ENCODE data around the gene ANGEL1. TPM values are rescaled to one million over a fixed set of nuclear protein-coding genes. Genes with fewer than 3 reads are reported as not detected.

The ANGEL1 gene
- total and polyA plus RNA-seq, 2 of the 13 experiments (the other 11 are each of a cell fraction or from before 2014, with no cell fraction given) = 14.3 to 20.1 TPM

GRCh38 chr14:76832503-76832988 is 19.9 kb upstream of the ANGEL1 start (continued):
- TF ChIP-seq, protein P1, sequence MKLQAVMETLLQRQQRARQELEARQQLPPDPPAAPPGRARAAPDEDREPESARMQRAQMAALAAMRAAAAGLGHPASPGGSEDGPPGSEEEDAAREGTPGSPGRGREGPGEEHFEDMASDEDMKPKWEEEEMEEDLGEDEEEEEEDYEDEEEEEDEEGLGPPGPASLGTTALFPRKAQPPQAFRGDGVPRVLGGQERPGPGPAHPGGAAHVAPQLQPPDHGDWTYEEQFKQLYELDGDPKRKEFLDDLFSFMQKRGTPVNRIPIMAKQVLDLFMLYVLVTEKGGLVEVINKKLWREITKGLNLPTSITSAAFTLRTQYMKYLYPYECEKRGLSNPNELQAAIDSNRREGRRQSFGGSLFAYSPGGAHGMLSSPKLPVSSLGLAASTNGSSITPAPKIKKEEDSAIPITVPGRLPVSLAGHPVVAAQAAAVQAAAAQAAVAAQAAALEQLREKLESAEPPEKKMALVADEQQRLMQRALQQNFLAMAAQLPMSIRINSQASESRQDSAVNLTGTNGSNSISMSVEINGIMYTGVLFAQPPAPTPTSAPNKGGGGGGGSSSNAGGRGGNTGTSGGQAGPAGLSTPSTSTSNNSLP (IDR thresholded peaks at IDR 0.05; ENCODE audit: low read depth, low read length) = 0 out of 2 replicates have a peak, but pooled peaks have one; percentile 33
- TF ChIP-seq FOXK2 (IDR thresholded peaks at IDR 0.05) (peak; percentile 20; the same call in 1 of the 2 replicates), SMARCC2 (IDR thresholded peaks at IDR 0.05) (no peak), ISL2 (CRISPR knock-in tag; IDR thresholded peaks at IDR 0.05) (peak; percentile 67), ELF1 (CRISPR knock-in tag; IDR thresholded peaks at IDR 0.05) (no peak), ARNT2 (CRISPR knock-in tag; IDR thresholded peaks at IDR 0.05; ENCODE audit: low read depth) (0 out of 2 replicates have a peak, but pooled peaks have one; percentile 27), ZNF670 (CRISPR knock-in tag; IDR thresholded peaks at IDR 0.05; ENCODE audit: borderline replicate concordance) (0 out of 2 replicates have a peak, but pooled peaks have one; percentile 54), ZNF572 (CRISPR knock-in tag; IDR thresholded peaks at IDR 0.05) (no peak), ARID4A (CRISPR knock-in tag; IDR thresholded peaks at IDR 0.05; ENCODE audit: borderline replicate concordance) (peak; percentile 50; the same call in 1 of the 2 replicates), NFE2 (CRISPR knock-in tag; IDR thresholded peaks at IDR 0.05) (no peak), HMGA1 (CRISPR knock-in tag; conservative IDR thresholded peaks at IDR 0.05) (no peak), ZNF549 (CRISPR knock-in tag; IDR thresholded peaks at IDR 0.05) (no peak), ZNF543 (CRISPR knock-in tag; IDR thresholded peaks at IDR 0.05) (no peak), HNF1A (IDR thresholded peaks at IDR 0.05; ENCODE audit: low read depth) (no peak), HNF1A (CRISPR knock-in tag; IDR thresholded peaks at IDR 0.05; ENCODE audit: borderline replicate concordance) (no peak; the same call in 1 of the 2 replicates), ERF (CRISPR knock-in tag; IDR thresholded peaks at IDR 0.05) (peak; percentile 63; the same call in 1 of the 2 replicates), ZNF841 (CRISPR knock-in tag; IDR thresholded peaks at IDR 0.05; ENCODE audit: borderline replicate concordance) (no peak)
- TF ChIP-seq, protein P2, sequence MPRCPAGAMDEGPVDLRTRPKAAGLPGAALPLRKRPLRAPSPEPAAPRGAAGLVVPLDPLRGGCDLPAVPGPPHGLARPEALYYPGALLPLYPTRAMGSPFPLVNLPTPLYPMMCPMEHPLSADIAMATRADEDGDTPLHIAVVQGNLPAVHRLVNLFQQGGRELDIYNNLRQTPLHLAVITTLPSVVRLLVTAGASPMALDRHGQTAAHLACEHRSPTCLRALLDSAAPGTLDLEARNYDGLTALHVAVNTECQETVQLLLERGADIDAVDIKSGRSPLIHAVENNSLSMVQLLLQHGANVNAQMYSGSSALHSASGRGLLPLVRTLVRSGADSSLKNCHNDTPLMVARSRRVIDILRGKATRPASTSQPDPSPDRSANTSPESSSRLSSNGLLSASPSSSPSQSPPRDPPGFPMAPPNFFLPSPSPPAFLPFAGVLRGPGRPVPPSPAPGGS (CRISPR knock-in tag; IDR thresholded peaks at IDR 0.05) = no peak

Measured in HepG2 (cell line).